Neuronal stem cell (in vitro differentiated cells): ENCODE data around the gene PRSS48.
A peak's percentile ranks its signal among the peaks of the same experiment; 100 is the strongest.

Source experiments
- DNase-seq: peaks from one replicate; pipeline ENCODE4 v3.0.0-alpha.2; 2013; ENCODE audit warnings: low spot score
- H2AFZ ChIP-seq: one replicate; pipeline ENCODE4 v1.6.1; 2013; ENCODE audit warnings: mild to moderate bottlenecking, low read length, inconsistent platforms
- H2AK5ac ChIP-seq: 2 replicates; pipeline ENCODE4 v1.6.1; 2013; ENCODE audit warnings: low read depth, mild to moderate bottlenecking, inconsistent platforms, low read length, moderate library complexity, mixed read lengths
- H2BK120ac ChIP-seq: 2 replicates; pipeline ENCODE4 v1.6.1; 2013; ENCODE audit warnings: low read depth, mild to moderate bottlenecking, inconsistent platforms, low read length, moderate library complexity, mixed read lengths
- H2BK12ac ChIP-seq: one replicate; pipeline ENCODE4 v1.6.1; 2013; ENCODE audit warnings: low read length, inconsistent platforms
- H2BK15ac ChIP-seq: 2 replicates; pipeline ENCODE4 v1.6.1; 2013; ENCODE audit warnings: mild to moderate bottlenecking, low read length, inconsistent platforms, mixed read lengths
- H2BK5ac ChIP-seq: one replicate; pipeline ENCODE4 v1.6.1; 2013; ENCODE audit warnings: inconsistent platforms, mild to moderate bottlenecking, low read length, moderate library complexity
- H3K14ac ChIP-seq: one replicate; pipeline ENCODE4 v1.6.1; 2013; ENCODE audit warnings: low read length, inconsistent platforms
- H3K18ac ChIP-seq: 2 replicates; pipeline ENCODE4 v1.6.1; 2013; ENCODE audit warnings: low read length, inconsistent platforms
- H3K23ac ChIP-seq: 2 replicates; pipeline ENCODE4 v1.6.1; 2013; ENCODE audit warnings: low read depth, mild to moderate bottlenecking, mixed read lengths, low read length, inconsistent platforms; ENCODE audit not compliant: poor library complexity
- H3K27ac ChIP-seq: replicated peaks from 3 replicates; pipeline ENCODE4 v1.5.1; 2013; ENCODE audit warnings: low read length, inconsistent platforms
- H3K27me3 ChIP-seq, 3 experiments: 2 replicates each; pipeline ENCODE4 v1.6.1; 2013; ENCODE audit warnings: low read length in 3 of 3, mild to moderate bottlenecking in 2 of 3, inconsistent platforms in 1 of 3, low read depth in 1 of 3, mixed read lengths in 1 of 3, moderate library complexity in 1 of 3; ENCODE audit not compliant: control insufficient read depth in 3 of 3, insufficient read depth in 3 of 3
- H3K36me3 ChIP-seq, 2 donors: replicated peaks in 1 of 2; 2 replicates each; pipeline ENCODE4 v1.6.1; 2013; ENCODE audit warnings: low read length in 2 of 2; ENCODE audit not compliant: control insufficient read depth in 2 of 2, insufficient read depth in 2 of 2
- H3K4ac ChIP-seq: 2 replicates; pipeline ENCODE4 v1.6.1; 2013; ENCODE audit warnings: inconsistent platforms, mild to moderate bottlenecking, low read length, moderate library complexity
- H3K4me1 ChIP-seq, 2 donors: 1 replicate in 1 of 2; 2 replicates in 1 of 2; pipeline ENCODE4 v1.6.1; 2013; ENCODE audit warnings: low read length in 2 of 2, low read depth in 1 of 2; ENCODE audit not compliant: control insufficient read depth in 2 of 2, insufficient read depth in 1 of 2
- H3K4me2 ChIP-seq: one replicate; pipeline ENCODE4 v1.6.1; 2013; ENCODE audit warnings: mild to moderate bottlenecking, low read length, inconsistent platforms; ENCODE audit not compliant: insufficient read depth, poor library complexity, severe bottlenecking
- H3K4me3 ChIP-seq, 2 donors: 2 replicates each; pipeline ENCODE4 v1.5.1; 2013; ENCODE audit warnings: low read length in 2 of 2, mild to moderate bottlenecking in 2 of 2, inconsistent platforms in 1 of 2, moderate library complexity in 1 of 2
- H3K79me1 ChIP-seq: one replicate; pipeline ENCODE4 v1.6.1; 2013; ENCODE audit warnings: low read depth, mild to moderate bottlenecking, inconsistent platforms, low read length, moderate library complexity
- H3K9ac ChIP-seq: one replicate; pipeline ENCODE4 v1.6.1; 2013; ENCODE audit warnings: mild to moderate bottlenecking, low read depth, low read length, inconsistent platforms; ENCODE audit not compliant: poor library complexity
- H3K9me3 ChIP-seq, 2 donors: replicated peaks in 1 of 2; 2 replicates each; pipeline versions ENCODE3 to v1.6.1; 2013; ENCODE audit warnings: low read length in 2 of 2, mild to moderate bottlenecking in 2 of 2, inconsistent platforms in 1 of 2, low read depth in 1 of 2, mixed read lengths in 1 of 2, moderate library complexity in 1 of 2; ENCODE audit not compliant: control insufficient read depth in 2 of 2, insufficient read depth in 1 of 2
- H4K8ac ChIP-seq: one replicate; pipeline ENCODE4 v1.6.1; 2013; ENCODE audit warnings: low read depth, mild to moderate bottlenecking, inconsistent platforms, low read length, moderate library complexity
- H4K91ac ChIP-seq: one replicate; pipeline ENCODE4 v1.6.1; 2013; ENCODE audit warnings: low read length, low read depth, mild to moderate bottlenecking, inconsistent platforms; ENCODE audit not compliant: poor library complexity
- WGBS, 2 donors: extraction: QIAGEN DNeasy Blood & Tissue Kit; methylation state at CpG; one replicate each; pipeline ENCODE4 v1.1.7; 2013; ENCODE audit warnings: missing lambda C conversion rate in 2 of 2, mixed read lengths in 1 of 2; ENCODE audit not compliant: insufficient read length in 2 of 2, insufficient replicate concordance in 1 of 2; ENCODE audit errors: extremely low coverage in 2 of 2; 5-methylcytosine and 5-hydroxymethylcytosine counted together

Gene PRSS48

DNA sequence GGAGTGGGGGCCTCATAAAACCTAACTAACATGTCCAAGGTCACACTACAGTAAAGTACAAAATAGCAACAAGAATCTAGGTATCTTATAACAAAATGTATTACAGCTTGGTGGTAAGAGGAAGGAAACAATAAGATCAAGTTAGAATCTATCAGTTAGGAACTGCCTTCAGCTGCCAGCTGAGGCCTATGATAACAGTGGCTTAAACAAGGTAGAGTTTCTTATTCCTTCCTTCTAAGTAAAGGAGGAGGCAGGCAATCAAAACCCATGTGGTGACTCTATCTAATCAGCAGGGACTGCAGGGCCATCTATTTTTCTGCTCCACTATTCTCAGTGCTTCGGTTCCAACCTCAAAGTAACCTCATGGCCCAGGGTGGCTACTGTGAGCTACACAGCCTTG lies 37.5 kb downstream of the PRSS48 start:
- no peak overlapping the region for H2BK120ac ChIP-seq
- H3K9me3 ChIP-seq: no peaks in the 10 kb centered on the region
- no peak for DNase-seq
- no peak overlapping the region for H3K4ac ChIP-seq
- WGBS, 2 donors: no CpG with 5 or more reads among the region's 1 CpG
- no peak overlapping the region for H2AK5ac ChIP-seq
- no peak overlapping the region for H3K23ac ChIP-seq
- H2BK12ac ChIP-seq: no peak overlapping the region
- no peak overlapping the region for H3K4me3 ChIP-seq
- no peaks in the 10 kb centered on the region for H3K4me1 ChIP-seq
- no peak overlapping the region for H4K91ac ChIP-seq
- no peak overlapping the region for H3K14ac ChIP-seq
- H3K4me2 ChIP-seq: no peak overlapping the region
- H3K79me1 ChIP-seq: peaks cover 5% of the 10 kb centered on the region
- H2AFZ ChIP-seq: no peak overlapping the region
- H3K27me3 ChIP-seq: no peaks in the 10 kb centered on the region
- H4K8ac ChIP-seq: no peak overlapping the region
- no peak overlapping the region for H3K9ac ChIP-seq
- no peak overlapping the region for H2BK15ac ChIP-seq
- no peak overlapping the region for H3K27ac ChIP-seq
- no peak overlapping the region for H3K18ac ChIP-seq
- no peak overlapping the region for H2BK5ac ChIP-seq
- peaks cover 0 to 15% of the 10 kb centered on the region in 2 donors for H3K36me3 ChIP-seq

DNA sequence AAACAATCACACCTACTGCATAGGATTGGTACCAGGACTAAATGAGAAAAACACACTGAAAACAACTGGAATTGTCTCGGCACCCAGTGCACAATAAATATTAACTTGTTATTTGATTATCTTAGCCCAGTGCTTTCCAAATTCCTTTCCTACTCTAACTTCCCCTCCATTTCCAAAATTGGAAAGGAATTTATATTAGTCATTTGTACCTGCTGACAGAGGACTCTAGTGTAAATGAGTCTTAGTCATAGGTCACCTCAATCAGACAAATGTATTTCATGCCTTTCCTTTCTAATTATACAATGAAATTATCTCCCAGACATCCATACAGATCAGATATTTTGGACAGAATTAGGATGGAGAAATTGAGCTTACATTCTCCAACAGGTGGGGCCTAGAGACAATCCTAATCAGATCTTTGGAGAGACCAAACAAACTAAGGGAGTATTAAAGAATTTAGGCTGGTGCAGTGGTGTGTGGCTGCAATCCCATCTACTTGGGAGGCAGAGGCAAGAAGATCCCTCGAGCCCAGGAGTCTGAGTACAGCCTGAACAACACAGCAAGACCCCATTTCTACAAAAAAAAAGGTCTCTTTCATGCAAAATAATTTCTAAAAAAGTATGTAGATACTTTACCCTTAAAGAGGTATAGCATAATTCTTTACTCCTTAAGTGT lies 38.4 kb downstream of the PRSS48 start:
- Histone ChIP-seq H3K4me2 (no peak overlapping the region), H2BK12ac (no peak overlapping the region), H3K9ac (no peak overlapping the region), H3K23ac (no peak overlapping the region), H3K9me3 (no peaks in the 10 kb centered on the region), H2AFZ (no peak overlapping the region), H3K4me1 (no peaks in the 10 kb centered on the region), H4K8ac (no peak overlapping the region), H3K4me3 (no peak overlapping the region), H3K14ac (no peak overlapping the region), H3K27ac (no peak overlapping the region), H3K27me3 (no peaks in the 10 kb centered on the region), H3K4ac (no peak overlapping the region), H3K36me3 (peaks cover 0 to 18% of the 10 kb centered on the region in 2 donors), H3K18ac (no peak overlapping the region), H3K79me1 (peaks cover 3% of the 10 kb centered on the region), H2BK5ac (no peak overlapping the region), H4K91ac (no peak overlapping the region), H2AK5ac (no peak overlapping the region), H2BK120ac (no peak overlapping the region), H2BK15ac (no peak overlapping the region)
- no CpG with 5 or more reads among the region's 2 CpGs for WGBS, 2 donors
- no peak for DNase-seq

DNA sequence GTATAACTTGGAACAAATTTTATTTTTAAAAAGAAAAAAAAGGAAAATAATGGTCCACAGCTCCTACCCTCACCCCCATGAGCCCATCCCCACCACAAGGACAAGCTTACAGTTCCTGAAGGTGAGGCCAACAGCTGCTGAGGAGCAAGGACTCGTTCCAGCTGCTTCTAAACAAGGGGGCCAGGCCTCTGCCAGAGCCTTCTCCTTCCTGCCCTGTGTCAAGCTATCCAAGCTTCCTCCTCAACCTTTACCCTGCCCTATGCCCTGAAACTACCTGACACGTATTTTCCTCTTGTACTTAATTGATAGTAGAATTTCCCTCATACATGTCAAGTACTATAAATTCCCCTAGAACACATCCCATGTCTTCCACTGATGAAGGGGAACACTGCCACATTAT lies 39.7 kb downstream of the PRSS48 start:
- H4K91ac ChIP-seq: no peak overlapping the region
- H2AK5ac ChIP-seq: no peak overlapping the region
- H3K9me3 ChIP-seq: no peaks in the 10 kb centered on the region
- no CpG with 5 or more reads among the region's 2 CpGs for WGBS, 2 donors
- no peak overlapping the region for H3K4me2 ChIP-seq
- peaks cover 0 to 16% of the 10 kb centered on the region in 2 donors for H3K36me3 ChIP-seq
- H2BK12ac ChIP-seq: no peak overlapping the region
- no peak overlapping the region for H3K9ac ChIP-seq
- no peaks in the 10 kb centered on the region for H3K27me3 ChIP-seq
- peaks cover 3% of the 10 kb centered on the region for H3K79me1 ChIP-seq
- H3K4ac ChIP-seq: no peak overlapping the region
- no peak overlapping the region for H3K27ac ChIP-seq
- no peak overlapping the region for H2BK120ac ChIP-seq
- DNase-seq: no peak
- H3K4me3 ChIP-seq: no peak overlapping the region
- no peak overlapping the region for H2AFZ ChIP-seq
- peak overlapping the region; percentile 35 for H3K18ac ChIP-seq
- H2BK15ac ChIP-seq: no peak overlapping the region
- H2BK5ac ChIP-seq: no peak overlapping the region
- no peak overlapping the region for H3K14ac ChIP-seq
- H3K23ac ChIP-seq: no peak overlapping the region
- no peak overlapping the region for H4K8ac ChIP-seq
- no peaks in the 10 kb centered on the region for H3K4me1 ChIP-seq

DNA sequence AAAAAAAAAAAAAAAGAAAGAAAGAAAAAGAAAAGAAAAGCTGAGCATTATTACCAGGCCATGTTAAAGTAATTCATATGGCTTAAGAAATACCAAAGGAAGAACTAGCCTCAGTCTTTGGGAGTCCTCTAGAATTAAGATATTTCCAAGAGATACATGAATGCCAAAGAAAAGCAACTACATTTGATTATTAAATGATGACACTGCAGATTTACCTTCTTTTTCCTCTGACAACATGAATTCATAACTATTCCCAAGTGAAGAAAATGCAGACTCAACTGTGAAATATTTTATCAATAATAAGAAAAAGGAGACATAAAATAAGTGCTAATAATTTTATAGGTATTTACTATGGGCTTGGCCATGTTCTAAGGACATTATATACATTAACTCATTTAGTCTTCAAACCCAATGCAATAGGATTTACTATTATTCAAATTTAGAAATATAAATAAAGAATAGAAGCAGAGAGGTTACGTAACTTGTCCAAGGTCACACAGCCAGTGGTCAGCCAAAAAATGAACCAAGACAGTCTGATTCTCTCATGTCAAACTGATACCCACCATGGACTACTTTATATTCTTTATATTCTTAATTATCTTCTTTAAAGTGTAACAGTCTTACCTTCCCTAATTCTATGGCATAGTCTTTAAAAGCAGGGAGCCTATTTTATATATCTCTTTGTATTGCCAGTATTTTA lies 41.5 kb downstream of the PRSS48 start:
- Histone ChIP-seq H2BK120ac (no peak overlapping the region), H3K4me2 (no peak overlapping the region), H3K27me3 (no peaks in the 10 kb centered on the region), H2BK12ac (no peak overlapping the region), H3K4me1 (peaks cover 0 to 8% of the 10 kb centered on the region in 2 donors), H3K9me3 (no peaks in the 10 kb centered on the region), H4K91ac (no peak overlapping the region), H2AFZ (no peak overlapping the region), H3K18ac (no peak overlapping the region), H3K4ac (no peak overlapping the region), H3K27ac (no peak overlapping the region), H3K23ac (no peak overlapping the region), H3K9ac (no peak overlapping the region), H2BK15ac (no peak overlapping the region), H3K4me3 (no peak overlapping the region), H4K8ac (no peak overlapping the region), H2BK5ac (no peak overlapping the region), H3K36me3 (peaks cover 0 to 16% of the 10 kb centered on the region in 2 donors), H2AK5ac (no peak overlapping the region), H3K79me1 (peaks cover 4% of the 10 kb centered on the region), H3K14ac (no peak overlapping the region)
- no peak for DNase-seq
- no CpG with 5 or more reads among the region's 1 CpG for WGBS, 2 donors
